OCI-LY1 (cell line): Measurements from ENCODE around the gene PTPRN2.

Experiments
- H2AFZ ChIP-seq: fragments of 200-600 bp; sonication (generic), shearing (Covaris generic); 2 replicates; pipeline ENCODE4 v1.6.0; 2014; ENCODE audit warnings: antibody characterized with exemption, mild to moderate bottlenecking, low read length
- H3F3A ChIP-seq: fragments of 200-600 bp; sonication (generic), shearing (Covaris generic); 2 replicates; pipeline ENCODE4 v1.6.0; 2014; ENCODE audit warnings: mild to moderate bottlenecking, antibody characterized with exemption, low read length, moderate library complexity; ENCODE audit not compliant: insufficient read depth
- H3K27ac ChIP-seq: fragments of 200-600 bp; sonication (generic); 2 replicates; pipeline ENCODE4 v1.5.1; 2014; ENCODE audit warnings: low read length, mixed run types, mild to moderate bottlenecking, low read depth; ENCODE audit not compliant: poor library complexity, severe bottlenecking
- H3K27me3 ChIP-seq: fragments of 200-600 bp; sonication (generic); 2 replicates; pipeline ENCODE4 v1.6.0; 2014; ENCODE audit warnings: antibody characterized with exemption, mild to moderate bottlenecking, low read length, moderate library complexity; ENCODE audit not compliant: insufficient read depth
- H3K36me3 ChIP-seq: fragments of 200-600 bp; sonication (generic); 2 replicates; pipeline ENCODE4 v1.6.1; 2014; ENCODE audit warnings: mild to moderate bottlenecking, antibody characterized with exemption, low read length, moderate library complexity, mixed read lengths; ENCODE audit not compliant: insufficient read depth
- H3K4me1 ChIP-seq: fragments of 200-600 bp; sonication (generic); 2 replicates; pipeline ENCODE4 v1.5.1; 2014; ENCODE audit warnings: mild to moderate bottlenecking, low read length, moderate library complexity; ENCODE audit not compliant: insufficient read depth, severe bottlenecking
- H3K4me2 ChIP-seq: fragments of 200-600 bp; sonication (generic), shearing (Covaris generic); 2 replicates; pipeline ENCODE4 v1.6.1; 2014; ENCODE audit warnings: low read length
- H3K4me3 ChIP-seq: fragments of 200-600 bp; sonication (generic); 2 replicates; pipeline ENCODE4 v1.5.1; 2014; ENCODE audit warnings: low read length, low read depth, mild to moderate bottlenecking, mixed read lengths; ENCODE audit not compliant: poor library complexity, severe bottlenecking
- H3K79me2 ChIP-seq: fragments of 200-600 bp; shearing (Covaris generic); 2 replicates; pipeline ENCODE4 v1.6.1; 2016; ENCODE audit warnings: mixed run types, low read length, mixed read lengths; ENCODE audit not compliant: insufficient read depth
- H3K9ac ChIP-seq: fragments of 200-600 bp; sonication (generic), shearing (Covaris generic); 2 replicates; pipeline ENCODE4 v1.6.1; 2014; ENCODE audit warnings: mild to moderate bottlenecking, low read length, mixed read lengths
- H3K9me2 ChIP-seq: fragments of 200-600 bp; sonication (generic), shearing (Covaris generic); 2 replicates; pipeline ENCODE4 v1.6.1; 2014; ENCODE audit warnings: low read depth, mild to moderate bottlenecking, low read length, mixed read lengths
- H3K9me3 ChIP-seq: fragments of 200-600 bp; shearing (Covaris generic); 2 replicates; pipeline ENCODE4 v1.6.1; 2014; ENCODE audit warnings: low read length, mixed read lengths
- H4K20me1 ChIP-seq: fragments of 200-600 bp; sonication (generic), shearing (Covaris generic); 2 replicates; pipeline ENCODE4 v1.6.0; 2016; ENCODE audit warnings: mild to moderate bottlenecking, low read length; ENCODE audit not compliant: insufficient read depth
- CTCF ChIP-seq: fragments of 200-600 bp; sonication (generic), shearing (Covaris generic); IDR thresholded peaks from 2 replicates; pipeline ENCODE4 v1.5.1; 2017; ENCODE audit warnings: mild to moderate bottlenecking, antibody characterized with exemption, low read length, moderate library complexity, mixed read lengths
- EZH2 ChIP-seq: fragments of 200-600 bp; sonication (generic), shearing (Covaris generic); IDR thresholded peaks from 2 replicates; pipeline ENCODE4 v1.8.0; 2017; ENCODE audit warnings: borderline replicate concordance, mixed run types, mild to moderate bottlenecking, antibody characterized with exemption, low read length, moderate library complexity, mixed read lengths

Gene PTPRN2

GRCh38 chr7:158489462-158490155 lies 98.0 kb downstream of the PTPRN2 start:
- peaks cover 5% of the 10 kb centered on the region for H3K4me1 ChIP-seq
- TF ChIP-seq CTCF, result no peak
- no peak for TF ChIP-seq EZH2
- no peak overlapping the region for H2AFZ ChIP-seq
- no peaks in the 10 kb centered on the region for H3K27me3 ChIP-seq
- no peak overlapping the region for H3K4me3 ChIP-seq
- no peaks in the 10 kb centered on the region for H3K36me3 ChIP-seq
- no peaks in the 10 kb centered on the region for H3K9me3 ChIP-seq
- H3K9ac ChIP-seq, result no peak overlapping the region
- H3K9me2 ChIP-seq, result no peaks in the 10 kb centered on the region
- H3K79me2 ChIP-seq, result no peaks in the 10 kb centered on the region
- H4K20me1 ChIP-seq, result no peaks in the 10 kb centered on the region
- no peak overlapping the region for H3K4me2 ChIP-seq
- no peak overlapping the region for H3K27ac ChIP-seq
- no peaks in the 10 kb centered on the region for H3F3A ChIP-seq

GRCh38 chr7:158488181-158488971 lies 99.2 kb downstream of the PTPRN2 start:
- TF ChIP-seq EZH2, result no peak
- no peak for TF ChIP-seq CTCF
- Histone ChIP-seq H3K4me1 (no peaks in the 10 kb centered on the region), H3K9me2 (no peaks in the 10 kb centered on the region), H3K36me3 (no peaks in the 10 kb centered on the region), H3K9ac (no peak overlapping the region), H4K20me1 (no peaks in the 10 kb centered on the region), H3K27me3 (no peaks in the 10 kb centered on the region), H2AFZ (no peak overlapping the region), H3F3A (no peaks in the 10 kb centered on the region), H3K9me3 (no peaks in the 10 kb centered on the region), H3K4me2 (no peak overlapping the region), H3K4me3 (no peak overlapping the region), H3K79me2 (no peaks in the 10 kb centered on the region), H3K27ac (no peak overlapping the region)

GRCh38 chr7:158487631-158488151 lies 99.9 kb downstream of the PTPRN2 start:
- Histone ChIP-seq H3K9ac (no peak overlapping the region), H3K4me1 (no peaks in the 10 kb centered on the region), H3K36me3 (no peaks in the 10 kb centered on the region), H2AFZ (no peak overlapping the region), H3K9me2 (no peaks in the 10 kb centered on the region), H3K4me2 (no peak overlapping the region), H3K4me3 (no peak overlapping the region), H3K9me3 (no peaks in the 10 kb centered on the region), H3F3A (no peaks in the 10 kb centered on the region), H4K20me1 (no peaks in the 10 kb centered on the region), H3K27me3 (no peaks in the 10 kb centered on the region), H3K79me2 (no peaks in the 10 kb centered on the region), H3K27ac (no peak overlapping the region)
- TF ChIP-seq EZH2, result no peak
